ENCODE measurements around the gene RPE65. TPM values are rescaled to one million over a fixed set of nuclear protein-coding genes. Genes with fewer than 3 reads are reported as not detected.

The RPE65 gene
- total RNA-seq, 1 donor from 2014 or later = not detected

DNA sequence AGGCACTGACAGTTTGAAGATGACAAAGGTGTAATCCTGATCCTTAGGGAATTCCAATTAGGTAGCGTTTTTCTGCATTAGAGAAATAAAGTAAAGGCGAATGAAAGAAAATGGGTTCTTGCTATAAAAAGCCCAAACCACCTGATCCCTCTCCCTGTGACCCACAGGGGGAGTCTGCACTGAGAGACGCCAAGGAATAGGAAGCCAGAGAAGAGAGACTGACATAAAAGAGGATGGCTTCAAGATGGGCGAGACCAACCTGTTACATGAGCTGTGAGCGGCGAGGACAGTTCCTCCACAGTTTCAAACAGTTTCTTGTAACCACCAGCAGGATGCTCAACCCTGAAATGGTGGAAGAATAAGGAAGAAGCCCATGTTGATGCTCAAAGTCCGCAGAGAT lies 1.4 kb downstream of the RPE65 start:
- no peak for DNase-seq (ENCODE audit: low read depth)
- no peaks in the 10 kb centered on the region for H3K36me3 ChIP-seq (ENCODE audit: control insufficient read depth, insufficient read depth, low read length)

DNA sequence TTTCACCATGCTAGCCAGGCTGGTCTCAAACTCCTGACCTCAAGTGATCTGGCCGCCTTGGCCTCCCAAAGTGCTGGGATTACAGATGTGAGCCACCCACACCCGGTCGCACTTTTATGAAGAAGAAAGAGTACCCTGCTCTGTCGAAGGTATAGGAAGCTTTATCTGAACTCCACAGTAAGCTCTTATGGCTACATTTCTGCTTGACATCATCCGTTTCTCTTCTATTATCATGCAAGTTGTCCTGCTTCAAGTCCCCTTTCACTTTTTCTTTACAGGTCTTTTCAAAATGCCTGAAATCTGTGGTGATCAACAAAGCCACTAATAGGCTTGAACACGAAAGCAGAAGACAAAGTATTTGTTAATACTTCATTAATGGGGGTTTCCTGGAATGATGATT lies 4.0 kb downstream of the RPE65 start:
- no peaks in the 10 kb centered on the region for H3K36me3 ChIP-seq (ENCODE audit: control insufficient read depth, insufficient read depth, low read length)
- no peak overlapping the region for H3K4me3 ChIP-seq (ENCODE audit: low read depth, low read length)
- no peak for DNase-seq (ENCODE audit: low read depth)
- TF ChIP-seq, protein P1, sequence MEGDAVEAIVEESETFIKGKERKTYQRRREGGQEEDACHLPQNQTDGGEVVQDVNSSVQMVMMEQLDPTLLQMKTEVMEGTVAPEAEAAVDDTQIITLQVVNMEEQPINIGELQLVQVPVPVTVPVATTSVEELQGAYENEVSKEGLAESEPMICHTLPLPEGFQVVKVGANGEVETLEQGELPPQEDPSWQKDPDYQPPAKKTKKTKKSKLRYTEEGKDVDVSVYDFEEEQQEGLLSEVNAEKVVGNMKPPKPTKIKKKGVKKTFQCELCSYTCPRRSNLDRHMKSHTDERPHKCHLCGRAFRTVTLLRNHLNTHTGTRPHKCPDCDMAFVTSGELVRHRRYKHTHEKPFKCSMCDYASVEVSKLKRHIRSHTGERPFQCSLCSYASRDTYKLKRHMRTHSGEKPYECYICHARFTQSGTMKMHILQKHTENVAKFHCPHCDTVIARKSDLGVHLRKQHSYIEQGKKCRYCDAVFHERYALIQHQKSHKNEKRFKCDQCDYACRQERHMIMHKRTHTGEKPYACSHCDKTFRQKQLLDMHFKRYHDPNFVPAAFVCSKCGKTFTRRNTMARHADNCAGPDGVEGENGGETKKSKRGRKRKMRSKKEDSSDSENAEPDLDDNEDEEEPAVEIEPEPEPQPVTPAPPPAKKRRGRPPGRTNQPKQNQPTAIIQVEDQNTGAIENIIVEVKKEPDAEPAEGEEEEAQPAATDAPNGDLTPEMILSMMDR (IDR thresholded peaks at IDR 0.05; ENCODE audit: insufficient read depth, low read length, poor library complexity, severe bottlenecking) = no peak
- H3K27me3 ChIP-seq (ENCODE audit: control insufficient read depth, insufficient read depth, low read length) = no peaks in the 10 kb centered on the region

More for the DNA sequence above, 1.4 kb downstream of the RPE65 start:
- Histone ChIP-seq H3K27me3 (ENCODE audit: control insufficient read depth, insufficient read depth, low read length) (no peaks in the 10 kb centered on the region), H3K4me3 (ENCODE audit: low read depth, low read length) (no peak overlapping the region)
- TF ChIP-seq, protein P1 (IDR thresholded peaks at IDR 0.05; ENCODE audit: insufficient read depth, low read length, poor library complexity, severe bottlenecking) = no peak

DNA sequence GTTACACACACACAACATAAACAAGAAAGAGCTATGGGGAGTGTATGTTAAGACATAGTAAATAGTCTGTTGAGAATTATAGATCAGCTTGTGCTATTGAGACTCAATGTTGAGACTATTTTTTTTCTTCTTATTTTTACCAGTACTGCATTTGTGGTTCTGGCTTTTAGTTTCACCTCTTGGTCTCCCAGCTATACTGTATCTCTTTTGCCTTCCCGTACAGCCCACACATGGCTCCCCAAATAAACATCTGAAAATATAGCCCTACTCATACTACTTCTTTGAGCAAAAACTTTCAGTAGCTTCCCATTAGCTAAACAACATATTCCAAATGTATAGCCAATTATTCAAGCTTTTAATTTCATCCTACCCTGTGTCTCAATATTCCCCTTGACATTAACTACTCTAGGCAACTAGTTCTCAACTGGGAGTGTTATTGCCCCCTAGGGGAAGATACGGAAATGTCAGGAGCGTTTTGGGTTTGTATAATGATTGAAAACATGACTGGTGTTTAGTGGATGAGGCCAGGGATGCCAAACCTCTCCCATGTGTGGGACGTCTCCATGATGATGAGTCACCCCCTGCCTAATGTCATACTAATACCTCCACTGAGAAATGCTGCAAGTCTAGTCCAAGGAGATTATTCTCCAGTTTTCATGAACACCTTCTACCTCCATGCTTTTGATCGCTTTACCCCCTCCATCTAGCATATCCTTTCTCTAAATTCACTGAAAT lies 6.8 kb downstream of the RPE65 start:
- no peaks in the 10 kb centered on the region for H3K36me3 ChIP-seq (ENCODE audit: control insufficient read depth, insufficient read depth, low read length)
- TF ChIP-seq, protein P1 (IDR thresholded peaks at IDR 0.05; ENCODE audit: insufficient read depth, low read length, poor library complexity, severe bottlenecking) = peak; percentile 64
- H3K4me3 ChIP-seq (ENCODE audit: low read depth, low read length) = no peak overlapping the region
- H3K27me3 ChIP-seq (ENCODE audit: control insufficient read depth, insufficient read depth, low read length) = no peaks in the 10 kb centered on the region
- peak; percentile 12 for DNase-seq (ENCODE audit: low read depth)

DNA sequence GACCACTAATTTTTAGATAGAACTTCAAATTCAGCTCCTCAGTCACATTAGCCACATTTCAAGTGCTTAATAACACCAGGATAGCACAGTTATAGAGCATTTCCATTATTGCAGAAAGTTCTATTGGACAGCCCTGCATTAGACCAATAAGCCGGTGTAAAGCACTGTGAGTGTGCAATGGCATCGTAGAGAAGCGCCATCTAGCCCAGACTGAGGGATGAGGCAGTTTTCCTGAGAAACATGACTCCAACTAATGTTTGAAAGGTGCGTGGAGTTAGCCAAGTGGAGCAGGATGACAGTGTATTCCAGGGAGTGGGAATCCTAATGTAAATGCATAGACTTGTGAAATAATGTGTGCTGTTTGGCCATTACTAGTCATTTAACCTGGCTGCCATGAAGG lies 7.7 kb downstream of the RPE65 start:
- no peaks in the 10 kb centered on the region for H3K27me3 ChIP-seq (ENCODE audit: control insufficient read depth, insufficient read depth, low read length)
- H3K36me3 ChIP-seq (ENCODE audit: control insufficient read depth, insufficient read depth, low read length) = no peaks in the 10 kb centered on the region
- TF ChIP-seq, protein P1 (IDR thresholded peaks at IDR 0.05; ENCODE audit: insufficient read depth, low read length, poor library complexity, severe bottlenecking) = no peak
- DNase-seq (ENCODE audit: low read depth) = no peak
- no peak overlapping the region for H3K4me3 ChIP-seq (ENCODE audit: low read depth, low read length)

DNA sequence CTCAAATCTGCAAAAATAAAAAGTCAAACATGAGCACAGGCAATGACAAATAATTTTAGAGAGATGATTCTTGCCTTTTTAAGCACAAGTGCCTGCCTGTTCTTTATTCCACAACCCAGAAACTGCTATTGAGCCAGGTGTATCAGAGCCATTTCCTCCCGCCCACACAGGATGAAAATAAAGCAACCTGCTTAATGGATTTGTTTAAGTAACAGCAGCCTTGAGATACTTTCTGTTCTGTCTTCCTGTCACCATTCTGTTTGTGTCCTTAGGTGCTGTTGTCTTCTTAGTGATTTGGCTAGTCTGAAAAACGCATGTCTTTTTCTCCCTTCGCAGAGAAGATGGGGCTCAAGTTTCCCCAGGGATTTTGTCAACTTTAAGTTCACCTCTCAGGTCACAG lies 11.4 kb downstream of the RPE65 start:
- Histone ChIP-seq H3K36me3 (ENCODE audit: control insufficient read depth, insufficient read depth, low read length) (no peaks in the 10 kb centered on the region), H3K27me3 (ENCODE audit: control insufficient read depth, insufficient read depth, low read length) (no peaks in the 10 kb centered on the region), H3K4me3 (ENCODE audit: low read depth, low read length) (no peak overlapping the region)
- TF ChIP-seq, protein P1 (IDR thresholded peaks at IDR 0.05; ENCODE audit: insufficient read depth, low read length, poor library complexity, severe bottlenecking) = no peak
- no peak for DNase-seq (ENCODE audit: low read depth)

DNA sequence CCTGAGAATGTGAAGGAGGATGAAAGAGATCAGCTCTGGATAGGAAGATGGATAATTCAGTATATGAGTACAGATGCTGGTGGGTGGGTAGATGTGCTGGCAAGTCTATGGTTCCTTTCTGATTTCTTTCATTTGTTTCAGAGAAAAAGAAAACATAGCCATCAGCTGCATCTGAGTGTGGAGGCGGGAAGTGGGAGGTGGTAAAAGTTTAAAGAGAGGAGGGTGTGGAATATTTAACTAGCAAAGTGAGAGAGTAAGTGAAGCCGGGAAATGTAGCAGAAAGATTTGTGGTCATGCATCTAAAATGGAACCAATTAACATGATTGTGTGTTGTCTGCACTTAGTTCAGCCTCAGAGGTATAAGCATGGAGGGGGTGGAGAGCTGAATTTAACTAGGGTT lies 16.4 kb downstream of the RPE65 start:
- no peak for DNase-seq (ENCODE audit: low read depth)
- Histone ChIP-seq H3K4me3 (ENCODE audit: low read depth, low read length) (no peak overlapping the region), H3K36me3 (ENCODE audit: control insufficient read depth, insufficient read depth, low read length) (no peaks in the 10 kb centered on the region), H3K27me3 (ENCODE audit: control insufficient read depth, insufficient read depth, low read length) (no peaks in the 10 kb centered on the region)
- TF ChIP-seq, protein P1 (IDR thresholded peaks at IDR 0.05; ENCODE audit: insufficient read depth, low read length, poor library complexity, severe bottlenecking) = no peak

Data from kidney epithelial cell (primary cell).